Liver (tissue), 9 donors: ENCODE results near the gene ANKRD60. TPM values are rescaled to one million over a fixed set of nuclear protein-coding genes. Genes with fewer than 3 reads are reported as not detected.

ENCODE experiments used
- DNase-seq: peaks from one replicate; pipeline ENCODE4 v3.0.0-alpha.2; 2017; ENCODE audit warnings: low spot score
- H3K27ac ChIP-seq, 2 donors: one replicate each; pipeline ENCODE4 v1.7.0; 2013; ENCODE audit warnings: inconsistent platforms in 2 of 2, low read length in 2 of 2, control low read depth in 1 of 2, low read depth in 1 of 2, mild to moderate bottlenecking in 1 of 2
- H3K27me3 ChIP-seq, 4 donors: one replicate each; pipeline versions ENCODE4 v1.6.1 to v1.7.0; 2013; ENCODE audit warnings: low read length in 3 of 4, inconsistent platforms in 1 of 4, mild to moderate bottlenecking in 1 of 4, moderate library complexity in 1 of 4; ENCODE audit not compliant: control insufficient read depth in 4 of 4, insufficient read depth in 4 of 4
- H3K36me3 ChIP-seq, 4 donors: one replicate each; pipeline versions ENCODE4 v1.6.1 to v1.7.0; 2013; ENCODE audit warnings: low read length in 3 of 4, mild to moderate bottlenecking in 3 of 4, low read depth in 1 of 4, moderate library complexity in 1 of 4; ENCODE audit not compliant: control insufficient read depth in 4 of 4, insufficient read depth in 3 of 4
- H3K4me1 ChIP-seq, 4 donors: one replicate each; pipeline versions ENCODE4 v1.6.1 to v1.7.0; 2013; ENCODE audit warnings: low read length in 3 of 4, mild to moderate bottlenecking in 3 of 4, moderate library complexity in 1 of 4; ENCODE audit not compliant: control insufficient read depth in 4 of 4, insufficient read depth in 4 of 4
- H3K4me3 ChIP-seq, 3 donors: one replicate each; pipeline versions ENCODE4 v1.6.1 to v1.7.0; 2013; ENCODE audit warnings: low read length in 3 of 3, control low read depth in 1 of 3, low read depth in 1 of 3, mild to moderate bottlenecking in 1 of 3
- H3K9ac ChIP-seq, 2 donors: one replicate each; pipeline ENCODE4 v1.7.0; 2013; ENCODE audit warnings: low read length in 2 of 2, mild to moderate bottlenecking in 2 of 2, moderate library complexity in 2 of 2, control low read depth in 1 of 2, low read depth in 1 of 2
- H3K9me3 ChIP-seq, 4 donors: one replicate each; pipeline versions ENCODE4 v1.6.1 to v1.7.0; 2013; ENCODE audit warnings: low read length in 3 of 4; ENCODE audit not compliant: control insufficient read depth in 4 of 4
- ATF3 ChIP-seq: IDR thresholded peaks from 2 replicates; pipeline ENCODE4 v1.6.1; 2016; ENCODE audit warnings: antibody characterized with exemption
- EGR1 ChIP-seq, 2 donors: IDR thresholded peaks; 2 replicates each; pipeline ENCODE4 v1.6.1; 2016 to 2018; ENCODE audit warnings: antibody characterized with exemption in 2 of 2, low read depth in 2 of 2
- FOXA1 ChIP-seq: IDR thresholded peaks from 2 replicates; pipeline ENCODE4 v1.6.1; 2016; ENCODE audit warnings: antibody characterized with exemption
- GABPA ChIP-seq, 2 donors: IDR thresholded peaks in 1 of 2; conservative IDR thresholded peaks in 1 of 2; 2 replicates each; pipeline ENCODE4 v1.6.1; 2016; ENCODE audit warnings: antibody characterized with exemption in 2 of 2, mild to moderate bottlenecking in 1 of 2, moderate library complexity in 1 of 2
- HNF4A ChIP-seq, 2 donors: conservative IDR thresholded peaks; 2 replicates each; pipeline ENCODE4 v1.6.1; 2016; ENCODE audit warnings: antibody characterized with exemption in 2 of 2, mild to moderate bottlenecking in 2 of 2
- HNF4G ChIP-seq: IDR thresholded peaks from 2 replicates; pipeline ENCODE4 v1.6.1; 2016; ENCODE audit warnings: antibody characterized with exemption
- JUND ChIP-seq, 2 donors: IDR thresholded peaks; 2 replicates each; pipeline ENCODE4 v1.6.1; 2016; ENCODE audit warnings: antibody characterized with exemption in 2 of 2
- MAX ChIP-seq: IDR thresholded peaks from 2 replicates; pipeline ENCODE4 v1.6.1; 2016; ENCODE audit warnings: antibody characterized with exemption
- REST ChIP-seq: IDR thresholded peaks from 2 replicates; pipeline ENCODE4 v1.6.1; 2016; ENCODE audit warnings: antibody characterized with exemption, mild to moderate bottlenecking
- RXRA ChIP-seq, 2 donors: IDR thresholded peaks; 2 replicates each; pipeline ENCODE4 v1.6.1; 2017 to 2018; ENCODE audit warnings: antibody characterized with exemption in 2 of 2, mild to moderate bottlenecking in 1 of 2
- SP1 ChIP-seq: IDR thresholded peaks from 2 replicates; pipeline ENCODE4 v1.6.1; 2018; ENCODE audit warnings: antibody characterized with exemption, mild to moderate bottlenecking
- TAF1 ChIP-seq: conservative IDR thresholded peaks from 2 replicates; pipeline ENCODE4 v1.6.1; 2016; ENCODE audit warnings: antibody characterized with exemption, mild to moderate bottlenecking
- ZBTB33 ChIP-seq: IDR thresholded peaks from 2 replicates; pipeline ENCODE4 v1.6.1; 2016; ENCODE audit warnings: antibody characterized with exemption
- WGBS: extraction: QIAGEN DNeasy Blood & Tissue Kit; methylation state at CpG from one replicate; pipeline ENCODE4 v1.1.7; 2013; 5-methylcytosine and 5-hydroxymethylcytosine counted together
- polyA plus RNA-seq, 2 donors: library from polyadenylated mRNA; stranded (reverse) in 1 of 2; unstranded in 1 of 2; fragments of 200-250 nt in 1 of 2; fragments of >200 nt in 1 of 2; fragmentation: Nextera tagmentation in 1 of 2; extraction: Ambion mirVana in 1 of 2; gene quantifications; one replicate each; pipeline versions ENCODE4 v1.2.1 to v1.2.3, GENCODE V29; 2013 to 2015
- total RNA-seq, 2 donors: library from RNA; depleted of rRNA; stranded (reverse); fragments of >200 nt; gene quantifications; one replicate each; pipeline ENCODE4 v1.2.3, GENCODE V29; 2014
- donor health status: healthy.
- donor health status: healthy.
- donor health status: healthy.
- donor health status: healthy.
- donor health status: healthy.

The ANKRD60 gene
- total and polyA plus RNA-seq, 4 donors, result not detected

GRCh38 chr20:58212636-58213035, 15.8 kb downstream of the ANKRD60 start:
- TF ChIP-seq HNF4G (no peak), RXRA (IDR thresholded peaks at IDR 0.05) (no peak), FOXA1 (no peak), ZBTB33 (no peak), EGR1 (IDR thresholded peaks at IDR 0.05; ENCODE audit: low read depth in 2 of 2) (no peak), TAF1 (no peak), JUND (IDR thresholded peaks at IDR 0.05) (no peak), HNF4A (conservative IDR thresholded peaks at IDR 0.05) (no peak), GABPA (IDR thresholded peaks at IDR 0.05 in 1 of 2, conservative IDR thresholded peaks at IDR 0.05 in 1 of 2) (no peak), SP1 (no peak), MAX (no peak), ATF3 (no peak)
- Histone ChIP-seq H3K9ac (no peak overlapping the region), H3K9me3 (no peaks in the 10 kb centered on the region), H3K27me3 (peaks cover 0 to 2% (median 0%) of the 10 kb centered on the region in 4 donors), H3K27ac (no peak overlapping the region), H3K4me3 (no peak overlapping the region), H3K36me3 (no peaks in the 10 kb centered on the region), H3K4me1 (no peaks in the 10 kb centered on the region)
- no peak for DNase-seq
- 73% methylated on average over 17 of the region's 17 CpGs for WGBS

GRCh38 chr20:58210398-58210747, 18.1 kb downstream of the ANKRD60 start:
- Histone ChIP-seq H3K36me3 (no peaks in the 10 kb centered on the region), H3K4me1 (no peaks in the 10 kb centered on the region), H3K9ac (no peak overlapping the region), H3K9me3 (no peaks in the 10 kb centered on the region), H3K4me3 (no peak overlapping the region), H3K27me3 (peaks cover 0 to 2% (median 0%) of the 10 kb centered on the region in 4 donors), H3K27ac (no peak overlapping the region)
- no peak for TF ChIP-seq REST
- no peak for TF ChIP-seq HNF4A (conservative IDR thresholded peaks at IDR 0.05)
- no peak for TF ChIP-seq RXRA (IDR thresholded peaks at IDR 0.05)
- TF ChIP-seq EGR1 (IDR thresholded peaks at IDR 0.05; ENCODE audit: low read depth in 2 of 2), result no peak
- no peak for DNase-seq
- 76% methylated on average over 7 of the region's 7 CpGs for WGBS
